Gastroesophageal sphincter (tissue), 3 donors: Measurements from ENCODE around the gene TMEM255A.

ENCODE experiments used
- CTCF ChIP-seq, 4 experiments: fragments of 200-600 bp in 2 of 4; fragments of 450-650 bp in 2 of 4; sonication (generic) in 1 of 4; IDR thresholded peaks; one replicate each; pipeline ENCODE4 v1.5.1; 2017 to 2019; ENCODE audit warnings: antibody characterized with exemption in 4 of 4, mild to moderate bottlenecking in 2 of 4, moderate library complexity in 2 of 4
- EP300 ChIP-seq: sonication (generic); formaldehyde crosslinking; IDR thresholded peaks from one replicate; pipeline ENCODE4 v1.6.1; 2017; ENCODE audit warnings: antibody characterized with exemption, mild to moderate bottlenecking
- POLR2A ChIP-seq, 2 donors: fragments of 450-650 bp; IDR thresholded peaks; one replicate each; pipeline ENCODE4 v1.6.1; 2017; ENCODE audit warnings: antibody characterized with exemption in 2 of 2, mild to moderate bottlenecking in 2 of 2, moderate library complexity in 1 of 2
- POLR2AphosphoS5 ChIP-seq: sonication (generic); formaldehyde crosslinking; IDR thresholded peaks from one replicate; pipeline ENCODE4 v1.6.1; 2017; ENCODE audit warnings: antibody characterized with exemption

- TF ChIP-seq CTCF (IDR thresholded peaks at IDR 0.05), result no peak
- no peak for TF ChIP-seq POLR2A (IDR thresholded peaks at IDR 0.05)
- TF ChIP-seq POLR2AphosphoS5, result peak; percentile 76
- no peak for TF ChIP-seq EP300
These were observed 66.3 kb downstream of the TMEM255A start for GRCh38 chrX:120244735-120245498.
